Liver (tissue), 9 donors: ENCODE measurements around the gene ATP2B2. TPM values are rescaled to one million over a fixed set of nuclear protein-coding genes. Genes with fewer than 3 reads are reported as not detected.

Source experiments
- DNase-seq: peaks from one replicate; pipeline ENCODE4 v3.0.0-alpha.2; 2017; ENCODE audit warnings: low spot score
- H3K27ac ChIP-seq, 2 donors: one replicate each; pipeline ENCODE4 v1.7.0; 2013; ENCODE audit warnings: inconsistent platforms in 2 of 2, low read length in 2 of 2, control low read depth in 1 of 2, low read depth in 1 of 2, mild to moderate bottlenecking in 1 of 2
- H3K27me3 ChIP-seq, 4 donors: one replicate each; pipeline versions ENCODE4 v1.6.1 to v1.7.0; 2013; ENCODE audit warnings: low read length in 3 of 4, inconsistent platforms in 1 of 4, mild to moderate bottlenecking in 1 of 4, moderate library complexity in 1 of 4; ENCODE audit not compliant: control insufficient read depth in 4 of 4, insufficient read depth in 4 of 4
- H3K36me3 ChIP-seq, 4 donors: one replicate each; pipeline versions ENCODE4 v1.6.1 to v1.7.0; 2013; ENCODE audit warnings: low read length in 3 of 4, mild to moderate bottlenecking in 3 of 4, low read depth in 1 of 4, moderate library complexity in 1 of 4; ENCODE audit not compliant: control insufficient read depth in 4 of 4, insufficient read depth in 3 of 4
- H3K4me1 ChIP-seq, 4 donors: one replicate each; pipeline versions ENCODE4 v1.6.1 to v1.7.0; 2013; ENCODE audit warnings: low read length in 3 of 4, mild to moderate bottlenecking in 3 of 4, moderate library complexity in 1 of 4; ENCODE audit not compliant: control insufficient read depth in 4 of 4, insufficient read depth in 4 of 4
- H3K4me3 ChIP-seq, 3 donors: one replicate each; pipeline versions ENCODE4 v1.6.1 to v1.7.0; 2013; ENCODE audit warnings: low read length in 3 of 3, control low read depth in 1 of 3, low read depth in 1 of 3, mild to moderate bottlenecking in 1 of 3
- H3K9ac ChIP-seq, 2 donors: one replicate each; pipeline ENCODE4 v1.7.0; 2013; ENCODE audit warnings: low read length in 2 of 2, mild to moderate bottlenecking in 2 of 2, moderate library complexity in 2 of 2, control low read depth in 1 of 2, low read depth in 1 of 2
- H3K9me3 ChIP-seq, 4 donors: one replicate each; pipeline versions ENCODE4 v1.6.1 to v1.7.0; 2013; ENCODE audit warnings: low read length in 3 of 4; ENCODE audit not compliant: control insufficient read depth in 4 of 4
- ATF3 ChIP-seq: IDR thresholded peaks from 2 replicates; pipeline ENCODE4 v1.6.1; 2016; ENCODE audit warnings: antibody characterized with exemption
- EGR1 ChIP-seq, 2 donors: IDR thresholded peaks; 2 replicates each; pipeline ENCODE4 v1.6.1; 2016 to 2018; ENCODE audit warnings: antibody characterized with exemption in 2 of 2, low read depth in 2 of 2
- FOXA1 ChIP-seq: IDR thresholded peaks from 2 replicates; pipeline ENCODE4 v1.6.1; 2016; ENCODE audit warnings: antibody characterized with exemption
- FOXA2 ChIP-seq: IDR thresholded peaks from 2 replicates; pipeline ENCODE4 v1.6.1; 2016; ENCODE audit warnings: antibody characterized with exemption
- GABPA ChIP-seq, 2 donors: IDR thresholded peaks in 1 of 2; conservative IDR thresholded peaks in 1 of 2; 2 replicates each; pipeline ENCODE4 v1.6.1; 2016; ENCODE audit warnings: antibody characterized with exemption in 2 of 2, mild to moderate bottlenecking in 1 of 2, moderate library complexity in 1 of 2
- HNF4A ChIP-seq, 2 donors: conservative IDR thresholded peaks; 2 replicates each; pipeline ENCODE4 v1.6.1; 2016; ENCODE audit warnings: antibody characterized with exemption in 2 of 2, mild to moderate bottlenecking in 2 of 2
- HNF4G ChIP-seq: IDR thresholded peaks from 2 replicates; pipeline ENCODE4 v1.6.1; 2016; ENCODE audit warnings: antibody characterized with exemption
- JUND ChIP-seq, 2 donors: IDR thresholded peaks; 2 replicates each; pipeline ENCODE4 v1.6.1; 2016; ENCODE audit warnings: antibody characterized with exemption in 2 of 2
- MAX ChIP-seq: IDR thresholded peaks from 2 replicates; pipeline ENCODE4 v1.6.1; 2016; ENCODE audit warnings: antibody characterized with exemption
- NR2F2 ChIP-seq: IDR thresholded peaks from 2 replicates; pipeline ENCODE4 v1.6.1; 2016; ENCODE audit warnings: antibody characterized with exemption
- RAD21 ChIP-seq, 2 donors: IDR thresholded peaks; 2 replicates each; pipeline ENCODE4 v1.6.1; 2016; ENCODE audit warnings: antibody characterized with exemption in 2 of 2, mild to moderate bottlenecking in 2 of 2
- REST ChIP-seq: IDR thresholded peaks from 2 replicates; pipeline ENCODE4 v1.6.1; 2016; ENCODE audit warnings: antibody characterized with exemption, mild to moderate bottlenecking
- RXRA ChIP-seq, 2 donors: IDR thresholded peaks; 2 replicates each; pipeline ENCODE4 v1.6.1; 2017 to 2018; ENCODE audit warnings: antibody characterized with exemption in 2 of 2, mild to moderate bottlenecking in 1 of 2
- SP1 ChIP-seq: IDR thresholded peaks from 2 replicates; pipeline ENCODE4 v1.6.1; 2018; ENCODE audit warnings: antibody characterized with exemption, mild to moderate bottlenecking
- TAF1 ChIP-seq: conservative IDR thresholded peaks from 2 replicates; pipeline ENCODE4 v1.6.1; 2016; ENCODE audit warnings: antibody characterized with exemption, mild to moderate bottlenecking
- YY1 ChIP-seq: IDR thresholded peaks from 2 replicates; pipeline ENCODE4 v1.6.1; 2016; ENCODE audit warnings: antibody characterized with exemption, mild to moderate bottlenecking
- WGBS: extraction: QIAGEN DNeasy Blood & Tissue Kit; methylation state at CpG from one replicate; pipeline ENCODE4 v1.1.7; 2013; 5-methylcytosine and 5-hydroxymethylcytosine counted together
- polyA plus RNA-seq, 2 donors: library from polyadenylated mRNA; stranded (reverse) in 1 of 2; unstranded in 1 of 2; fragments of 200-250 nt in 1 of 2; fragments of >200 nt in 1 of 2; fragmentation: Nextera tagmentation in 1 of 2; extraction: Ambion mirVana in 1 of 2; gene quantifications; one replicate each; pipeline versions ENCODE4 v1.2.1 to v1.2.3, GENCODE V29; 2013 to 2015
- total RNA-seq, 2 donors: library from RNA; depleted of rRNA; stranded (reverse); fragments of >200 nt; gene quantifications; one replicate each; pipeline ENCODE4 v1.2.3, GENCODE V29; 2014
- TF ChIP-seq, protein P1 (sequence below): fragments of 150-350 bp; IDR thresholded peaks from 2 replicates; pipeline ENCODE4 v1.5.1; 2017; ENCODE audit warnings: improper control_type of control experiment, low read depth, low read length; ENCODE audit not compliant: missing input control
- TF ChIP-seq, protein P2 (sequence below): IDR thresholded peaks from 2 replicates; pipeline ENCODE4 v1.6.1; 2016; ENCODE audit warnings: antibody characterized with exemption
- donor health status: healthy.
- donor health status: healthy.
- donor health status: healthy.
- donor health status: healthy.
- donor health status: healthy.

The ATP2B2 gene
- total and polyA plus RNA-seq, 4 donors, result 10.4 to 27.8 (median 20.7) TPM

DNA sequence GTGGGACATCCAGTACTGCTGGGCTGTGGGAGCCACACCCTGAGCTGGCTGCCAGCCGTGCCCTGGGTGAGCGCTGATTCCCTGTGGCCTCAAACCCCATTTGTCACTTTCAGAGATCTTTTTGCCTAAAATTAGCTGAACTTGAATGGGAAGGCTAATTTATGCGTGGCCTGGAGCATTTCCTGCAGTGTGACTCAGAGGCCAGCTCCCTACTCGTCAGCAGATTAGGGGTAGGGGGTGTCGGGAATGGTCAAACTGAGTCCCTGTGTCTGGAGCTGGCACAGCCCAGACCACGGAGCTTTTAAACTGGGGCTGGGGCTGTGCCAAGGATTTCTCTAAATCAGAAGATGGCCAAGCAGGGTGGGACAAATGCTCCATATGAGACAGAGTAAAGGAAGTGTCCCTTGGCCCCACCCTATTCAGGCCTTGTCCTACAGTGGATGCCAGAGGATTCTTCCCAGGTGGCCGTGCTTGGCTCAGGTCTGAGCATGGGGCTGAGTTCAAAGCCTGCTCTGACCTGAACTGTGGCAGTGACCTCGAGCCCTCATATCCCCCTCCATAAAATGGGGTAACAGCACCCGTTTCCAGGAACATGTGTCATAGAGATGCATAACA, 59.7 kb downstream of the ATP2B2 start:
- no peaks in the 10 kb centered on the region for H3K9me3 ChIP-seq
- H3K4me3 ChIP-seq, result no peak overlapping the region
- no peak overlapping the region for H3K9ac ChIP-seq
- WGBS, result 77% methylated on average over 9 of the region's 9 CpGs
- peaks cover 3 to 21% (median 4%) of the 10 kb centered on the region in 4 donors for H3K36me3 ChIP-seq
- TF ChIP-seq TAF1, result no peak
- no peak for TF ChIP-seq ATF3
- TF ChIP-seq FOXA1, result no peak
- no peak for TF ChIP-seq FOXA2
- no peak for TF ChIP-seq NR2F2
- TF ChIP-seq SP1, result no peak
- TF ChIP-seq, protein P1, sequence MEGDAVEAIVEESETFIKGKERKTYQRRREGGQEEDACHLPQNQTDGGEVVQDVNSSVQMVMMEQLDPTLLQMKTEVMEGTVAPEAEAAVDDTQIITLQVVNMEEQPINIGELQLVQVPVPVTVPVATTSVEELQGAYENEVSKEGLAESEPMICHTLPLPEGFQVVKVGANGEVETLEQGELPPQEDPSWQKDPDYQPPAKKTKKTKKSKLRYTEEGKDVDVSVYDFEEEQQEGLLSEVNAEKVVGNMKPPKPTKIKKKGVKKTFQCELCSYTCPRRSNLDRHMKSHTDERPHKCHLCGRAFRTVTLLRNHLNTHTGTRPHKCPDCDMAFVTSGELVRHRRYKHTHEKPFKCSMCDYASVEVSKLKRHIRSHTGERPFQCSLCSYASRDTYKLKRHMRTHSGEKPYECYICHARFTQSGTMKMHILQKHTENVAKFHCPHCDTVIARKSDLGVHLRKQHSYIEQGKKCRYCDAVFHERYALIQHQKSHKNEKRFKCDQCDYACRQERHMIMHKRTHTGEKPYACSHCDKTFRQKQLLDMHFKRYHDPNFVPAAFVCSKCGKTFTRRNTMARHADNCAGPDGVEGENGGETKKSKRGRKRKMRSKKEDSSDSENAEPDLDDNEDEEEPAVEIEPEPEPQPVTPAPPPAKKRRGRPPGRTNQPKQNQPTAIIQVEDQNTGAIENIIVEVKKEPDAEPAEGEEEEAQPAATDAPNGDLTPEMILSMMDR, result no peak
- no peak for TF ChIP-seq GABPA (IDR thresholded peaks at IDR 0.05 in 1 of 2, conservative IDR thresholded peaks at IDR 0.05 in 1 of 2)
- no peaks in the 10 kb centered on the region for H3K27me3 ChIP-seq
- no peak for DNase-seq
- H3K27ac ChIP-seq, result no peak overlapping the region
- peaks cover 8 to 48% (median 20%) of the 10 kb centered on the region in 4 donors for H3K4me1 ChIP-seq

DNA sequence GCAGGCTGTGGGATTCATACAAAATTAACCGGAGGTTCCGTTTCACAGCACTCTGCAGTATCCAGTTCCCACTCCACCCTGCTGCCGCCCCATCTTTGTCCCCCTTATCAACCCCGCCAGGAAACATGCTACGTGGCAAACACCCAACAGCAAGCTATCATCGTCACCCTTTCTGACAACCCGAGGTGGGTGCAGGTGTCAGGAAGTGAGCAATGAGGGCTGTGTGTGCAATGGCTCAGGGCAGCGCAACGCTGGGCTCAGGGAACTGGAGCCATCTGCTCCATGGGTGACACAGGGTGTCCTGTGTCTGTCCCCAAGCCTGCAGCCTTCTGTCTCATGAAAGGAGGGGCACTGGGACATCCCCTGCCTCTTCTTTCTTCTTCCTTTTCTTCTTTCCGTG, 60.9 kb downstream of the ATP2B2 start:
- Histone ChIP-seq H3K27ac (no peak overlapping the region), H3K9ac (no peak overlapping the region), H3K36me3 (peaks cover 3 to 19% (median 4%) of the 10 kb centered on the region in 4 donors), H3K27me3 (no peaks in the 10 kb centered on the region), H3K4me3 (no peak overlapping the region), H3K4me1 (peaks cover 10 to 55% (median 26%) of the 10 kb centered on the region in 4 donors), H3K9me3 (no peaks in the 10 kb centered on the region)
- TF ChIP-seq RXRA (IDR thresholded peaks at IDR 0.05) (no peak), JUND (IDR thresholded peaks at IDR 0.05) (no peak), TAF1 (no peak), REST (no peak), HNF4A (conservative IDR thresholded peaks at IDR 0.05) (no peak), HNF4G (no peak), ATF3 (no peak), GABPA (IDR thresholded peaks at IDR 0.05 in 1 of 2, conservative IDR thresholded peaks at IDR 0.05 in 1 of 2) (no peak), SP1 (no peak), NR2F2 (no peak), EGR1 (IDR thresholded peaks at IDR 0.05; ENCODE audit: low read depth in 2 of 2) (no peak), RAD21 (IDR thresholded peaks at IDR 0.05) (no peak), YY1 (no peak), MAX (no peak), FOXA1 (no peak), FOXA2 (no peak)
- TF ChIP-seq, protein P2, sequence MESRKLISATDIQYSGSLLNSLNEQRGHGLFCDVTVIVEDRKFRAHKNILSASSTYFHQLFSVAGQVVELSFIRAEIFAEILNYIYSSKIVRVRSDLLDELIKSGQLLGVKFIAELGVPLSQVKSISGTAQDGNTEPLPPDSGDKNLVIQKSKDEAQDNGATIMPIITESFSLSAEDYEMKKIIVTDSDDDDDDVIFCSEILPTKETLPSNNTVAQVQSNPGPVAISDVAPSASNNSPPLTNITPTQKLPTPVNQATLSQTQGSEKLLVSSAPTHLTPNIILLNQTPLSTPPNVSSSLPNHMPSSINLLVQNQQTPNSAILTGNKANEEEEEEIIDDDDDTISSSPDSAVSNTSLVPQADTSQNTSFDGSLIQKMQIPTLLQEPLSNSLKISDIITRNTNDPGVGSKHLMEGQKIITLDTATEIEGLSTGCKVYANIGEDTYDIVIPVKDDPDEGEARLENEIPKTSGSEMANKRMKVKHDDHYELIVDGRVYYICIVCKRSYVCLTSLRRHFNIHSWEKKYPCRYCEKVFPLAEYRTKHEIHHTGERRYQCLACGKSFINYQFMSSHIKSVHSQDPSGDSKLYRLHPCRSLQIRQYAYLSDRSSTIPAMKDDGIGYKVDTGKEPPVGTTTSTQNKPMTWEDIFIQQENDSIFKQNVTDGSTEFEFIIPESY, result no peak
- TF ChIP-seq, protein P1, result no peak
- 82% methylated on average over 10 of the region's 10 CpGs for WGBS
- DNase-seq, result no peak
